ENCODE data around the gene KRT6B. TPM values are rescaled to one million over a fixed set of nuclear protein-coding genes. Genes with fewer than 3 reads are reported as not detected.

Gene KRT6B
- total RNA-seq, 1 experiment from 2014 or later: not detected

- no peak overlapping the region for H3K4me3 ChIP-seq (ENCODE audit: low read depth, low read length, poor library complexity, severe bottlenecking)
- CTCF ChIA-PET: no interaction called here
- H3K9me3 ChIP-seq (ENCODE audit: low read depth, low read length, poor library complexity, severe bottlenecking): no peaks in the 10 kb centered on the region
- no TSS peak for BruUV-seq (replicated peaks)
- POLR2A ChIA-PET (ENCODE audit: low non-redundant PET): no interaction called here
- no peaks in the 10 kb centered on the region for H3K36me3 ChIP-seq (ENCODE audit: insufficient read depth, low read length, poor library complexity, severe bottlenecking)
- intact Hi-C loops (cut with micrococcal nuclease; ENCODE audit: unreplicated experiment): no loop called here
- H3K27me3 ChIP-seq (replicated peaks; ENCODE audit: insufficient read depth, low read depth, low read length, poor library complexity): no peaks in the 10 kb centered on the region
- TF ChIP-seq CTCF (conservative IDR thresholded peaks at IDR 0.05; ENCODE audit: low read depth, low read length) (no peak), EZH2 (IDR thresholded peaks at IDR 0.05; ENCODE audit: borderline replicate concordance, low read depth, low read length, poor library complexity, severe bottlenecking) (no peak)
- DNase-seq (ENCODE audit: low spot score): no peak
- H3K4me1 ChIP-seq (ENCODE audit: insufficient read depth, low read length, poor library complexity, severe bottlenecking): no peaks in the 10 kb centered on the region
- H3K27ac ChIP-seq (ENCODE audit: low read depth, low read length, poor library complexity, severe bottlenecking): no peak overlapping the region
Observed at GRCh38 chr12:52403561-52403960, 48.4 kb downstream of the KRT6B start.

- no peak for DNase-seq (ENCODE audit: low spot score)
- no TSS peak for BruUV-seq (replicated peaks)
- Histone ChIP-seq H3K36me3 (ENCODE audit: insufficient read depth, low read length, poor library complexity, severe bottlenecking) (no peaks in the 10 kb centered on the region), H3K4me3 (ENCODE audit: low read depth, low read length, poor library complexity, severe bottlenecking) (no peak overlapping the region), H3K27ac (ENCODE audit: low read depth, low read length, poor library complexity, severe bottlenecking) (no peak overlapping the region), H3K4me1 (ENCODE audit: insufficient read depth, low read length, poor library complexity, severe bottlenecking) (no peaks in the 10 kb centered on the region), H3K9me3 (ENCODE audit: low read depth, low read length, poor library complexity, severe bottlenecking) (no peaks in the 10 kb centered on the region), H3K27me3 (replicated peaks; ENCODE audit: insufficient read depth, low read depth, low read length, poor library complexity) (no peaks in the 10 kb centered on the region)
- CTCF ChIA-PET: no interaction called here
- TF ChIP-seq EZH2 (IDR thresholded peaks at IDR 0.05; ENCODE audit: borderline replicate concordance, low read depth, low read length, poor library complexity, severe bottlenecking) (no peak), CTCF (conservative IDR thresholded peaks at IDR 0.05; ENCODE audit: low read depth, low read length) (no peak)
- POLR2A ChIA-PET (ENCODE audit: low non-redundant PET): no interaction called here
- intact Hi-C loops (cut with micrococcal nuclease; ENCODE audit: unreplicated experiment): no loop called here
Observed at GRCh38 chr12:52402873-52403540, 48.9 kb downstream of the KRT6B start.

- no TSS peak for BruUV-seq (replicated peaks)
- no peak overlapping the region for H3K4me3 ChIP-seq (ENCODE audit: low read depth, low read length, poor library complexity, severe bottlenecking)
- ChIA-PET POLR2A (ENCODE audit: low non-redundant PET) (interaction anchor here (0.6 kb wide), 1 partner anchor 1217 kb away, joined by 9 read pairs; no protein-coding TSS in a partner anchor), CTCF (no interaction called here)
- H3K4me1 ChIP-seq (ENCODE audit: insufficient read depth, low read length, poor library complexity, severe bottlenecking): no peaks in the 10 kb centered on the region
- no peaks in the 10 kb centered on the region for H3K9me3 ChIP-seq (ENCODE audit: low read depth, low read length, poor library complexity, severe bottlenecking)
- DNase-seq (ENCODE audit: low spot score): no peak
- no peaks in the 10 kb centered on the region for H3K27me3 ChIP-seq (replicated peaks; ENCODE audit: insufficient read depth, low read depth, low read length, poor library complexity)
- TF ChIP-seq CTCF (conservative IDR thresholded peaks at IDR 0.05; ENCODE audit: low read depth, low read length) (no peak), EZH2 (IDR thresholded peaks at IDR 0.05; ENCODE audit: borderline replicate concordance, low read depth, low read length, poor library complexity, severe bottlenecking) (no peak)
- no peaks in the 10 kb centered on the region for H3K36me3 ChIP-seq (ENCODE audit: insufficient read depth, low read length, poor library complexity, severe bottlenecking)
- intact Hi-C loops (cut with micrococcal nuclease; ENCODE audit: unreplicated experiment): no loop called here
- no peak overlapping the region for H3K27ac ChIP-seq (ENCODE audit: low read depth, low read length, poor library complexity, severe bottlenecking)
Observed at GRCh38 chr12:52402377-52402776, 49.6 kb downstream of the KRT6B start.
